NB4 (cell line): ENCODE measurements around the gene ZFX.

ENCODE experiments used
- DNase-seq: peaks from one replicate; pipeline ENCODE4 v3.0.0; 2010; ENCODE audit warnings: low read depth
- H3K4me3 ChIP-seq: one replicate; pipeline ENCODE4 v1.5.1; 2011; ENCODE audit warnings: mild to moderate bottlenecking, low read depth, low read length, moderate library complexity
- CTCF ChIP-seq: IDR thresholded peaks from one replicate; pipeline ENCODE4 v1.5.1; 2012; ENCODE audit warnings: low read depth, low read length
- MYC ChIP-seq: IDR thresholded peaks from 2 replicates; pipeline ENCODE4 v1.6.1; 2011; ENCODE audit warnings: low read depth, low read length
- POLR2A ChIP-seq: IDR thresholded peaks from 2 replicates; pipeline ENCODE4 v1.6.1; 2011; ENCODE audit warnings: mild to moderate bottlenecking; ENCODE audit not compliant: insufficient read length; ENCODE audit errors: extremely low read depth
- TF ChIP-seq, protein P1 (sequence below): IDR thresholded peaks from 2 replicates; pipeline ENCODE4 v1.6.1; 2011; ENCODE audit warnings: low read depth, low read length

ZFX gene

DNA sequence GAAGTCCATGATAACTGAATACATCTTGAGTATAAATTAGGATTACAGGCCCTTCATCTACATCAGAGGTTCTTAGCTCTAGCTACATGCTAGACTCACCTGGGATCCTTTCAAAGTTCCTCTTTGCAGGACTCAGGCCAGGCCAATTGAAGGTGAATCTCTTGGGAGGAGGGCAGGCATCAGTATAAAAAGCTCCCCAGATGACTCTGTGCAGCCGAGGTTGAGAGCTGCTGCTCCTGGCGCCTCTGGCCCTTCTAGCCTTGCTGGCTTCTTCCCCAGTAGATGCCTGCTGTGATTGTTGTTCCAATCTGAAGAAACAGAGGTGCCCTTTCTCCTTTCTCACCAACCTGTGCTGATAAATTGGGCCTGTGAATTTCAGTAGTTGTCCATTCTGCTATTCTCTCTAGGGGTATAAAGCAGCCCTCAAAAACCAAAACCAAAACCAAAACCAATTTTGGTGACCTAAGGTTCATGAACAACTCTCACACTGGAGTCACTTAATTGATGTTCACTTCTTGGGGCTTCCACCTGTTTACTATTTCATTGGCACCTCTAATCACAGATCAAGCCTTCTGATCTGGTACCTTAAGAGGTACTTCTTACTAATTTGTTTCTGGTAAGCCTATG is 85.7 kb downstream of the ZFX start:
- no peak for DNase-seq
- H3K4me3 ChIP-seq, result no peak overlapping the region
- TF ChIP-seq, protein P1, sequence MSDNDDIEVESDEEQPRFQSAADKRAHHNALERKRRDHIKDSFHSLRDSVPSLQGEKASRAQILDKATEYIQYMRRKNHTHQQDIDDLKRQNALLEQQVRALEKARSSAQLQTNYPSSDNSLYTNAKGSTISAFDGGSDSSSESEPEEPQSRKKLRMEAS, result no peak
- TF ChIP-seq MYC (no peak), POLR2A (no peak), CTCF (no peak)

DNA sequence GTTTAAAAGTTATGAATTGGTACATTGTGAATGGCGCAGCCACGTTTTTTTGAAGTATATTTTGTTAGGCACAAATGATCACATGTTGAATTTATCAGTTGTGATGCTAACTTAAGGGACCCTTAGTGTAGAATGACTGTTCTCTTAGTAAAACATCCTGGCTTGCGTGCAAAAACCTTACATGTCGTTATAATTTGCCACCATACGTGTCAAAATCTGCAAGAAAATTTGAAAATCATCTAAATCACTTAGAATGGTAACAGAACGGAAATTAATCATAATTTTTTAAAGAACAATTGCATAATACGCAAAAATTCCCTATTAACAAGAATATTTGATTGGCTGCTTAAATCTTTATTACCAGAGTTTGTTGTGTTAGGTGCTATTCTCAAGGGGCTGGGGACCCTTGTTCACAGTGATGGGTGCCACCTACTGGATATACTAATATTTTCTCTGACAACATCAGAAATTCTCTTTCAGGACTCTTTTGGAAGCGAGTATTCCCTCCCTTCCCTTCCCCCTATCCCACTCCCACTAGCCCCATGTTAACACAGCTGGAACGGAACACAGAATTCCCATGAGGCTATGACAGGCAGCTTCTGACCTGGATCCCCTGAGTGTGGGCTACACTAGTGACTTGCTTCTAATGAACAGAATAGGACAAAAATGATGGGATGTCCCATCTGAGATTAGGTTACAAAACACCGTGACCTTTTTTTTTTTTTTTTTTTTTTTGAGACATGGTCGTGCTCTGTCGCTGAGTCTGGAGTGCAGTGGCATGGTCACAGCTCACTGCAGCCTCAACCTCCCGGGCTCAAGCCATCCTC is 92.5 kb downstream of the ZFX start:
- peak; percentile 64 for DNase-seq
- no peak overlapping the region for H3K4me3 ChIP-seq
- TF ChIP-seq MYC (no peak), POLR2A (no peak), CTCF (peak; percentile 13)
- TF ChIP-seq, protein P1, result no peak

DNA sequence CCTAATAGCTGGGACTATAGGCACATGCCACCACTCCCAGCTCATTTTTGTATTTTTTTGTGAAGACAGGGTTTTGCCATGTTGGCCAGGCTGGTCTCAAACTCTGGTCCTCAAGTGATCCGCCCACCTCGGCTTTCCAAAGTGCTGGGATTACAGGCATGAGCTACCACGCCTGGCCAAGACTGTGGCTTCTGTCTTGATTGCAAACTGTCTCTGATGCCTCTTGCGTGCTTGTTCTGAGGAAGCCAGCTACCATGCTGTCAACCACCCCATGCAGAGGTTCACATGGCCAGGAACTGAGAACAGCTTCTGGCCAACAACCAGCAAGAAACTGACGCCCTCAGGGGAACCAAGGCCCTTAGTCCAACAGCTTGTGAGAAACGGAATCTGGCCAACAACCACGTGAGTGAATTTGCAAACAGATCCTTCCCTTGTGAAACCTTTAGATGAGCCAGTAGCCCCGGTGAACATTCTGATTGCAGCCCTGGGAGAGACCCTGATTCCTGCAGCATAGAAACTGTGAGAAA is 93.2 kb downstream of the ZFX start:
- peak; percentile 6 for DNase-seq
- H3K4me3 ChIP-seq, result no peak overlapping the region
- TF ChIP-seq MYC, result no peak
- TF ChIP-seq, protein P1, result no peak
- TF ChIP-seq CTCF, result no peak
- TF ChIP-seq POLR2A, result no peak

DNA sequence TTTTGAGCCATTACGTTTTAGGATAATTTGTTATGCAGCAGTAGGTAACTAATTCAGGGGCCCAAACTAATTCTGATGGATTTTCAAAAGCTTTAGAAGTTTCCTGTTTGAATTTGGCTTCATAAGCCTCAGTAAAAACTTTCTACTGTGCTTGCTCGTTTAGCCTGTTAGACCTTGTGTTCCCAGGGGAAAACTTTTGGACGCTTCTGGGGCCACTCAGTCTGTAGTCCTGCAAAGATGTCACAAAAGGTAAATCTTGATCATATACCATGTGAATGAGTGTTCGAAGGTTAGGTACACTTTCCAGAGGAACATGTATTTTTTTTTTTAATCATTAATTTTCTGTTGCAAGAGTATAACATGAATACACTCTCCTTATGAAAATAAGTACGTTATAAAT is 93.7 kb downstream of the ZFX start:
- DNase-seq, result no peak
- TF ChIP-seq, protein P1, result no peak
- TF ChIP-seq CTCF (no peak), POLR2A (no peak), MYC (no peak)
- no peak overlapping the region for H3K4me3 ChIP-seq

- H3K4me3 ChIP-seq, result no peak overlapping the region
- no peak for DNase-seq
Observed at GRCh38 chrX:24243692-24244091, 94.2 kb downstream of the ZFX start.

More at GRCh38 chrX:24243692-24244091, 94.2 kb downstream of the ZFX start:
- TF ChIP-seq MYC (no peak), POLR2A (no peak), CTCF (no peak)
- TF ChIP-seq, protein P1, result no peak
